ENCODE measurements around the gene CLCN7. TPM values are rescaled to one million over a fixed set of nuclear protein-coding genes. Genes with fewer than 3 reads are reported as not detected.

CLCN7 gene
- total RNA-seq, 1 donor from 2014 or later = 177 TPM

GRCh38 chr16:1435921-1436697 lies 38.7 kb downstream of the CLCN7 start:
- H3K9me3 Mint-ChIP-seq (ENCODE audit: unreplicated experiment) = no peaks in the 10 kb centered on the region
- no peak for DNase-seq (ENCODE audit: extremely low spot score, unreplicated experiment)
- H3K4me3 Mint-ChIP-seq (ENCODE audit: unreplicated experiment) = no peak overlapping the region
- no peak overlapping the region for H3K27ac Mint-ChIP-seq (ENCODE audit: unreplicated experiment)
- H3K27me3 Mint-ChIP-seq (ENCODE audit: unreplicated experiment) = no peaks in the 10 kb centered on the region
- H3K4me1 Mint-ChIP-seq (ENCODE audit: unreplicated experiment) = no peaks in the 10 kb centered on the region
- H3K36me3 Mint-ChIP-seq (ENCODE audit: unreplicated experiment) = no peaks in the 10 kb centered on the region
- no peak for TF ChIP-seq CTCF (IDR thresholded peaks at IDR 0.05)

GRCh38 chr16:1434644-1435592 lies 39.9 kb downstream of the CLCN7 start:
- Mint-ChIP-seq H3K9me3 (ENCODE audit: unreplicated experiment) (no peaks in the 10 kb centered on the region), H3K36me3 (ENCODE audit: unreplicated experiment) (no peaks in the 10 kb centered on the region), H3K4me1 (ENCODE audit: unreplicated experiment) (no peaks in the 10 kb centered on the region), H3K27me3 (ENCODE audit: unreplicated experiment) (no peaks in the 10 kb centered on the region), H3K4me3 (ENCODE audit: unreplicated experiment) (no peak overlapping the region), H3K27ac (ENCODE audit: unreplicated experiment) (no peak overlapping the region)
- no peak for DNase-seq (ENCODE audit: extremely low spot score, unreplicated experiment)
- TF ChIP-seq CTCF (IDR thresholded peaks at IDR 0.05) = no peak

- no peaks in the 10 kb centered on the region for H3K9me3 Mint-ChIP-seq (ENCODE audit: unreplicated experiment)
- H3K4me1 Mint-ChIP-seq (ENCODE audit: unreplicated experiment) = no peaks in the 10 kb centered on the region
- no peak for TF ChIP-seq CTCF (IDR thresholded peaks at IDR 0.05)
- no peak for DNase-seq (ENCODE audit: extremely low spot score, unreplicated experiment)
- no peaks in the 10 kb centered on the region for H3K36me3 Mint-ChIP-seq (ENCODE audit: unreplicated experiment)
- H3K27me3 Mint-ChIP-seq (ENCODE audit: unreplicated experiment) = no peaks in the 10 kb centered on the region
- H3K27ac Mint-ChIP-seq (ENCODE audit: unreplicated experiment) = no peak overlapping the region
- H3K4me3 Mint-ChIP-seq (ENCODE audit: unreplicated experiment) = no peak overlapping the region
Measured at GRCh38 chr16:1433756-1434155, 41.1 kb downstream of the CLCN7 start.

GRCh38 chr16:1433263-1433560 lies 41.6 kb downstream of the CLCN7 start:
- Mint-ChIP-seq H3K36me3 (ENCODE audit: unreplicated experiment) (no peaks in the 10 kb centered on the region), H3K4me3 (ENCODE audit: unreplicated experiment) (no peak overlapping the region), H3K4me1 (ENCODE audit: unreplicated experiment) (no peaks in the 10 kb centered on the region), H3K27ac (ENCODE audit: unreplicated experiment) (no peak overlapping the region), H3K9me3 (ENCODE audit: unreplicated experiment) (no peaks in the 10 kb centered on the region), H3K27me3 (ENCODE audit: unreplicated experiment) (no peaks in the 10 kb centered on the region)
- TF ChIP-seq CTCF (IDR thresholded peaks at IDR 0.05) = no peak
- no peak for DNase-seq (ENCODE audit: extremely low spot score, unreplicated experiment)

All from osteocyte (in vitro differentiated cells).